Measurements from ENCODE around the gene XPOT. TPM values are rescaled to one million over a fixed set of nuclear protein-coding genes. Genes with fewer than 3 reads are reported as not detected.

XPOT gene
- total RNA-seq, 6 experiments from 2014 or later: 78.1 to 97.9 (median 84.7) TPM

DNA sequence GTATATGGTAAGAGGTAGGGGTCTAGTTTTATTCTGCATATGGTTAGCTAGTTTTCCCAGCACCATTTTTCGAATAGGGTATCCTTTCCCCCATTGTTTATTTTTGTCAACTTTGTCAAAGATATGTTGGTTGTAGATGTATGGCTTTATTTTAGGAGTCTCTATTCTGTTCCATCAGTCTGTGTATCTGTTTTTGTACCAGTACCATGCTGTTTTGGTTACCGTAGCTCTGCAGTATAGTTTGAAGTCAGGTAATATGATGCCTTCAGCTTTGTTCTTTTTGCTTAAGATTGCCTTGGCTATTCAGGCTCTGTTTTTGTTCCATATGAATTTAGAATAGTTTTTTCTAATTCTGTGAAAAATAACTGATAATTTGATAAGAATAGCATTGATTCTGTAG lies 72.7 kb downstream of the XPOT start:
- no peaks in the 10 kb centered on the region for H3K27me3 Mint-ChIP-seq (ENCODE audit: insufficient read depth)
- TF ChIP-seq, protein P1, sequence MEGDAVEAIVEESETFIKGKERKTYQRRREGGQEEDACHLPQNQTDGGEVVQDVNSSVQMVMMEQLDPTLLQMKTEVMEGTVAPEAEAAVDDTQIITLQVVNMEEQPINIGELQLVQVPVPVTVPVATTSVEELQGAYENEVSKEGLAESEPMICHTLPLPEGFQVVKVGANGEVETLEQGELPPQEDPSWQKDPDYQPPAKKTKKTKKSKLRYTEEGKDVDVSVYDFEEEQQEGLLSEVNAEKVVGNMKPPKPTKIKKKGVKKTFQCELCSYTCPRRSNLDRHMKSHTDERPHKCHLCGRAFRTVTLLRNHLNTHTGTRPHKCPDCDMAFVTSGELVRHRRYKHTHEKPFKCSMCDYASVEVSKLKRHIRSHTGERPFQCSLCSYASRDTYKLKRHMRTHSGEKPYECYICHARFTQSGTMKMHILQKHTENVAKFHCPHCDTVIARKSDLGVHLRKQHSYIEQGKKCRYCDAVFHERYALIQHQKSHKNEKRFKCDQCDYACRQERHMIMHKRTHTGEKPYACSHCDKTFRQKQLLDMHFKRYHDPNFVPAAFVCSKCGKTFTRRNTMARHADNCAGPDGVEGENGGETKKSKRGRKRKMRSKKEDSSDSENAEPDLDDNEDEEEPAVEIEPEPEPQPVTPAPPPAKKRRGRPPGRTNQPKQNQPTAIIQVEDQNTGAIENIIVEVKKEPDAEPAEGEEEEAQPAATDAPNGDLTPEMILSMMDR (IDR thresholded peaks at IDR 0.05): no peak
- H3K4me1 Mint-ChIP-seq (ENCODE audit: low read depth): peaks cover 33% of the 10 kb centered on the region
- H3K36me3 Mint-ChIP-seq (ENCODE audit: low read depth): peaks cover 64% of the 10 kb centered on the region
- peaks cover 22% of the 10 kb centered on the region for H3K9me3 Mint-ChIP-seq
- DNase-seq: no peak
- no peak overlapping the region for H3K27ac Mint-ChIP-seq
- no peak overlapping the region for H3K4me3 Mint-ChIP-seq

DNA sequence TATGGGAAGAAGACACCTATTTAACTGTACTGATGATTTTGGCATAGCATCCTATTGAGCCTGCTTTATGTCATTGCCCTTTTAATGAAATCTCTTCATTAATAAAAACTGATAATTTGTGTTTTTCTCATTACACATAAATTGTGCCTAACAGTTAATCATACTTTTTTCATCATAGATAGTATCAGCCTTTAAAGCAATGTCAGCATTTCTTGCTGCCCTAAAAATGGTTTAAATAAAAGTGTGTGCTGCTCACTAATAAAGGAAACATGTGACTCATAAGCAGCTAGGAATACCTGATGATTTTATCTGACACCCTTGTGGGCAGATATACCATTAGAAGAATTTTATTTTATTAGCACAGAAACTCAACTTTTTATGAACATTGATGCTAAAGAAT lies 74.5 kb downstream of the XPOT start:
- no peak for DNase-seq
- TF ChIP-seq, protein P1 (IDR thresholded peaks at IDR 0.05): no peak
- Mint-ChIP-seq H3K4me1 (ENCODE audit: low read depth) (peaks cover 33% of the 10 kb centered on the region), H3K4me3 (no peak overlapping the region), H3K27me3 (ENCODE audit: insufficient read depth) (no peaks in the 10 kb centered on the region), H3K9me3 (peaks cover 22% of the 10 kb centered on the region), H3K36me3 (ENCODE audit: low read depth) (peaks cover 48% of the 10 kb centered on the region), H3K27ac (no peak overlapping the region)

DNA sequence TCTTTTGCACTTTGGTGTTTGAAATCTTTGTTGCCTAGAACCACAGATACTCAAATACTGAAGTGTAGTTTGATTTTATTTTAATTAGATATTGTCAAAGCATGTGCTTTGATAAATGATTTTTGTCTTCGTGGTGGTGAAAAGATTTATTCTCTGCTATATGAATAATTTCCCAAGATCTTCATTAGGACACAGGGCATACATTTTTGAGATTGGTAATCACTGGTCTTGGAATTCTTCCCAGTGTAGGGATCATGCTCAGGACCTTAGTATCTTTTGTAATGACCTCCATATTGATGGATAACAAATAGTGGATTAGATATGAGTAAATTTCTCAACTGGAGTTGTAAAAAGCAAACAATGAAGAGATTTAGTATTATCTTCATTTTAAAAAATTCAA lies 76.0 kb downstream of the XPOT start:
- H3K4me1 Mint-ChIP-seq (ENCODE audit: low read depth): peaks cover 33% of the 10 kb centered on the region
- TF ChIP-seq, protein P1 (IDR thresholded peaks at IDR 0.05): no peak
- peak overlapping the region; percentile 58 for H3K27ac Mint-ChIP-seq
- H3K9me3 Mint-ChIP-seq: peaks cover 21% of the 10 kb centered on the region
- no peak overlapping the region for H3K4me3 Mint-ChIP-seq
- peaks cover 33% of the 10 kb centered on the region for H3K36me3 Mint-ChIP-seq (ENCODE audit: low read depth)
- DNase-seq: peak; percentile 45
- no peaks in the 10 kb centered on the region for H3K27me3 Mint-ChIP-seq (ENCODE audit: insufficient read depth)

- no peak overlapping the region for H3K4me3 Mint-ChIP-seq
- TF ChIP-seq, protein P1 (IDR thresholded peaks at IDR 0.05): no peak
Observed at GRCh38 chr12:64486657-64487056, 82.5 kb downstream of the XPOT start.

DNA sequence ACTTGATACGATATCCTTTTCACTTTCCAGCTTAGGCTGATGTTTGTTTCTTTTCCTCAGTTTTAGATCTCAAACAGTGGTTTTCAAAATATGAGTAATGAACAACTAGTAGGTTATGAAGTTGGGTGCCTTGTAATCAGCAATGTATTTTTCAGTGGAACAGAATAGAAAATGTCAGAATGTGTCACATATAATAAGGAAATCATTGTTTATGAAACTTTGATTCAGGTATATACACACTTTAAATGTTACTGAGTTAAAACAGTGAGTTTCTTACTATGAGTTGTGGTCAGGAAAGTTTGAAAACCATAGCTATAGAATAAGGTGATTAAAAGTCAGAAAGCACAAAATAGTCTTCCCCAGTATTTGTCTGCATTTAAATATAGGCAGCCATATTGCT lies 87.5 kb downstream of the XPOT start:
- no peaks in the 10 kb centered on the region for H3K36me3 Mint-ChIP-seq (ENCODE audit: low read depth)
- no peaks in the 10 kb centered on the region for H3K4me1 Mint-ChIP-seq (ENCODE audit: low read depth)
- TF ChIP-seq, protein P1 (IDR thresholded peaks at IDR 0.05): no peak
- no peak for DNase-seq
- H3K27me3 Mint-ChIP-seq (ENCODE audit: insufficient read depth): no peaks in the 10 kb centered on the region
- no peak overlapping the region for H3K27ac Mint-ChIP-seq
- H3K4me3 Mint-ChIP-seq: no peak overlapping the region
- no peaks in the 10 kb centered on the region for H3K9me3 Mint-ChIP-seq

More at GRCh38 chr12:64486657-64487056, 82.5 kb downstream of the XPOT start:
- Mint-ChIP-seq H3K4me1 (ENCODE audit: low read depth) (no peaks in the 10 kb centered on the region), H3K36me3 (ENCODE audit: low read depth) (peaks cover 3% of the 10 kb centered on the region; the same call in 1 of the 2 replicates), H3K27me3 (ENCODE audit: insufficient read depth) (no peaks in the 10 kb centered on the region), H3K9me3 (no peaks in the 10 kb centered on the region), H3K27ac (no peak overlapping the region)
- DNase-seq: no peak

GRCh38 chr12:64493513-64493912 lies 89.3 kb downstream of the XPOT start:
- Mint-ChIP-seq H3K27me3 (ENCODE audit: insufficient read depth) (no peaks in the 10 kb centered on the region), H3K9me3 (no peaks in the 10 kb centered on the region), H3K27ac (no peak overlapping the region), H3K36me3 (ENCODE audit: low read depth) (peaks cover 5% of the 10 kb centered on the region), H3K4me3 (no peak overlapping the region), H3K4me1 (ENCODE audit: low read depth) (peaks cover 7% of the 10 kb centered on the region)
- no peak for DNase-seq
- TF ChIP-seq, protein P1 (IDR thresholded peaks at IDR 0.05): no peak
